ENCODE measurements around the gene CCSER1.

- TF ChIP-seq CTCF (IDR thresholded peaks at IDR 0.05 in 8 of 11, conservative IDR thresholded peaks at IDR 0.05 in 3 of 11) = no peak
- TF ChIP-seq POLR2A (IDR thresholded peaks at IDR 0.05) = no peak
Measured at GRCh38 chr4:91207535-91207934, 1080.3 kb downstream of the CCSER1 start.
